Panc1 (cell line): ENCODE results near the gene ENPP6. TPM values are rescaled to one million over a fixed set of nuclear protein-coding genes. Genes with fewer than 3 reads are reported as not detected.

Experiments used
- ATAC-seq: fragments of 200-7000 bp; cut with Tn5 transposase; 2 replicates; pipeline ENCODE4 v1.9.1; 2020; ENCODE audit warnings: mild to moderate bottlenecking, moderate library complexity
- BruUV-seq: library from RNA; stranded (reverse); fragments of 400-500 nt; replicated peaks from 2 replicates; lab custom pipeline; 2021; lab: Mats Ljungman, UMichigan
- CTCF ChIA-PET: fragments of 300-600 bp; sonication (Branson Sonifier 250); formaldehyde crosslinking; loops from one replicate; lab custom pipeline; 2022; ENCODE audit warnings: antibody characterized with exemption; lab: Charles Lee
- POLR2A ChIA-PET: fragments of 300-600 bp; sonication (Branson Sonifier 250); formaldehyde crosslinking; loops from one replicate; lab custom pipeline; 2022; ENCODE audit warnings: antibody characterized with exemption; lab: Charles Lee
- DNase-seq: peaks from one replicate; pipeline ENCODE4 v3.0.0-alpha.2; 2010; ENCODE audit warnings: low read depth, low spot score
- H3K27ac ChIP-seq: 2 replicates; pipeline ENCODE4 v1.5.1; 2011; ENCODE audit warnings: mild to moderate bottlenecking, low read length, inconsistent platforms
- H3K27me3 ChIP-seq: fragments of 200-500 bp; sonication (Bioruptor generic); 2 replicates; pipeline ENCODE4 v1.6.0; 2014; ENCODE audit warnings: low read length, inconsistent platforms; ENCODE audit not compliant: control insufficient read depth, insufficient read depth
- H3K36me3 ChIP-seq: fragments of 200-500 bp; sonication (Bioruptor generic); 2 replicates; pipeline ENCODE4 v1.5.1; 2014; ENCODE audit warnings: inconsistent platforms, mild to moderate bottlenecking, low read length, moderate library complexity; ENCODE audit not compliant: control insufficient read depth, insufficient read depth
- H3K4me1 ChIP-seq: 2 replicates; pipeline ENCODE4 v1.5.1; 2011; ENCODE audit warnings: inconsistent platforms, mild to moderate bottlenecking, low read length, moderate library complexity; ENCODE audit not compliant: control insufficient read depth, insufficient read depth
- H3K4me3 ChIP-seq, 2 experiments: 2 replicates each; pipeline ENCODE4 v1.5.1; 2011 to 2012; ENCODE audit warnings: low read depth in 2 of 2, low read length in 2 of 2, mild to moderate bottlenecking in 2 of 2, inconsistent platforms in 1 of 2, moderate library complexity in 1 of 2
- H3K9me3 ChIP-seq: fragments of 200-500 bp; sonication (Bioruptor generic); 2 replicates; pipeline ENCODE4 v1.5.1; 2014; ENCODE audit warnings: low read depth, mild to moderate bottlenecking, inconsistent platforms, low read length, moderate library complexity; ENCODE audit not compliant: control insufficient read depth, insufficient read depth
- CTCF ChIP-seq: fragments of 450-650 bp; IDR thresholded peaks from 2 replicates; pipeline ENCODE4 v1.5.1; 2017; ENCODE audit warnings: mild to moderate bottlenecking
- POLR2AphosphoS5 ChIP-seq: IDR thresholded peaks from 2 replicates; pipeline ENCODE4 v1.6.1; 2012; ENCODE audit warnings: mild to moderate bottlenecking, low read depth, low read length, moderate library complexity
- REST ChIP-seq, 2 experiments: IDR thresholded peaks; 2 replicates each; pipeline ENCODE4 v1.6.1; 2011 to 2012; ENCODE audit warnings: low read depth in 2 of 2, control low read depth in 1 of 2, low read length in 1 of 2, mild to moderate bottlenecking in 1 of 2, moderate library complexity in 1 of 2; ENCODE audit not compliant: insufficient read depth in 1 of 2
- SIN3A ChIP-seq: IDR thresholded peaks from 2 replicates; pipeline ENCODE4 v1.6.1; 2012; ENCODE audit warnings: low read depth, mild to moderate bottlenecking, low read length, moderate library complexity, borderline replicate concordance; ENCODE audit not compliant: insufficient read depth
- TCF7L2 ChIP-seq: IDR thresholded peaks from 2 replicates; pipeline ENCODE4 v1.6.1; 2011; ENCODE audit warnings: mild to moderate bottlenecking, low read depth, low read length, inconsistent platforms
- in situ Hi-C: cut with HindIII; loops from 2 replicates; pipeline ENCODE4 v1.10.0; 2016; ENCODE audit warnings: low sequenced_read_pairs, low pct_unique_long_range_greater_than_20kb
- intact Hi-C: fragments of 100-400 bp; cut with micrococcal nuclease; formaldehyde crosslinking; loops from one replicate; pipeline ENCODE4 v1.10.0; 2022; ENCODE audit not compliant: unreplicated experiment
- total RNA-seq: library from RNA; stranded (reverse); gene quantifications from one replicate; pipeline ENCODE4 v1.2.1, GENCODE V29; 2021; ENCODE audit not compliant: unreplicated experiment

ENPP6 gene
- total RNA-seq, 1 experiment from 2014 or later = not detected

- in situ Hi-C loops = no loop called here
- BruUV-seq = no TSS peak
- CTCF ChIA-PET = no interaction called here
Observed at GRCh38 chr4:184259081-184259480, 41.4 kb upstream of the ENPP6 start.

GRCh38 chr4:184255871-184256642 lies 38.4 kb upstream of the ENPP6 start:
- ChIA-PET POLR2A (no interaction called here), CTCF (no interaction called here)
- H3K4me1 ChIP-seq = no peaks in the 10 kb centered on the region
- H3K27ac ChIP-seq = no peak overlapping the region
- ATAC-seq (no peak), DNase-seq (no peak)
- no peaks in the 10 kb centered on the region for H3K36me3 ChIP-seq
- no peaks in the 10 kb centered on the region for H3K27me3 ChIP-seq
- H3K4me3 ChIP-seq = no peak overlapping the region
- H3K9me3 ChIP-seq = no peaks in the 10 kb centered on the region
- in situ Hi-C loops (no loop called here), intact Hi-C loops (no loop called here)
- BruUV-seq = no TSS peak
- no peak for TF ChIP-seq POLR2AphosphoS5
- no peak for TF ChIP-seq REST (IDR thresholded peaks at IDR 0.05; ENCODE audit: insufficient read depth in 1 of 2, low read depth in 2 of 2, low read length in 1 of 2)
- TF ChIP-seq SIN3A = no peak
- no peak for TF ChIP-seq TCF7L2
- TF ChIP-seq CTCF = no peak

More at GRCh38 chr4:184259081-184259480, 41.4 kb upstream of the ENPP6 start:
- no peak for TF ChIP-seq SIN3A
- no peak for TF ChIP-seq CTCF
- Histone ChIP-seq H3K4me1 (no peaks in the 10 kb centered on the region), H3K9me3 (no peaks in the 10 kb centered on the region), H3K27me3 (no peaks in the 10 kb centered on the region), H3K27ac (no peak overlapping the region), H3K36me3 (no peaks in the 10 kb centered on the region), H3K4me3 (no peak overlapping the region)
- ATAC-seq (no peak), DNase-seq (no peak)
- intact Hi-C loops = no loop called here
- POLR2A ChIA-PET = no interaction called here
